OCI-LY3 (cell line): Measurements from ENCODE around the gene LRRC4C.

Experiments used
- H2AFZ ChIP-seq: fragments of 200-600, 300-600 bp; shearing (Covaris generic); 2 replicates; pipeline ENCODE4 v1.6.0; 2014; ENCODE audit warnings: antibody characterized with exemption, low read depth, low read length
- H3K27ac ChIP-seq: fragments of 200-600, 300-600 bp; sonication (generic); 2 replicates; pipeline ENCODE4 v1.5.1; 2014; ENCODE audit warnings: mild to moderate bottlenecking, low read length, moderate library complexity, mixed read lengths
- H3K27me3 ChIP-seq: fragments of 200-600, 300-600 bp; sonication (generic); 2 replicates; pipeline ENCODE4 v1.6.1; 2014; ENCODE audit warnings: low read depth, low read length, mixed read lengths
- H3K36me3 ChIP-seq: fragments of 200-600, 300-600 bp; sonication (generic); replicated peaks from 2 replicates; pipeline ENCODE3; 2014; ENCODE audit warnings: low read depth, low read length, mixed read lengths
- H3K4me1 ChIP-seq: fragments of 300-600, 200-600 bp; sonication (generic); 2 replicates; pipeline ENCODE4 v1.6.1; 2014; ENCODE audit warnings: low read length, mixed read lengths
- H3K4me2 ChIP-seq: fragments of 200-600, 300-600 bp; sonication (generic); 2 replicates; pipeline ENCODE4 v1.6.1; 2014; ENCODE audit warnings: low read length, mixed read lengths
- H3K4me3 ChIP-seq: fragments of 300-600, 200-600 bp; sonication (generic); 2 replicates; pipeline ENCODE4 v1.5.1; 2014; ENCODE audit warnings: antibody characterized with exemption, mild to moderate bottlenecking, low read length, moderate library complexity
- H3K79me2 ChIP-seq: fragments of 300-600, 200-600 bp; shearing (Covaris generic); 2 replicates; pipeline ENCODE4 v1.6.1; 2014; ENCODE audit warnings: mild to moderate bottlenecking, low read length, mixed read lengths
- H3K9ac ChIP-seq: fragments of 300-600, 200-600 bp; shearing (Covaris generic); 2 replicates; pipeline ENCODE4 v1.6.0; 2014; ENCODE audit warnings: mild to moderate bottlenecking, low read length, moderate library complexity
- H3K9me3 ChIP-seq: fragments of 200-600, 300-600 bp; shearing (Covaris generic); 2 replicates; pipeline ENCODE4 v1.6.1; 2014; ENCODE audit warnings: low read length, mixed read lengths; ENCODE audit not compliant: insufficient read depth
- H4K20me1 ChIP-seq: fragments of 200-600, 300-600 bp; sonication (generic); 2 replicates; pipeline ENCODE4 v1.6.1; 2016; ENCODE audit warnings: low read length, mixed read lengths; ENCODE audit not compliant: insufficient read depth
- CTCF ChIP-seq: fragments of 200-600, 300-600 bp; sonication (generic); IDR thresholded peaks from 2 replicates; pipeline ENCODE4 v1.5.1; 2014; ENCODE audit warnings: antibody characterized with exemption, low read length, low read depth
- EZH2phosphoT487 ChIP-seq: fragments of 200-600 bp; shearing (Covaris generic); IDR thresholded peaks from 2 replicates; pipeline ENCODE4 v1.6.1; 2018; ENCODE audit warnings: antibody characterized with exemption, mixed run types, low read depth

The LRRC4C gene

GRCh38 chr11:40642284-40642683 is 817.2 kb downstream of the LRRC4C start:
- H3K9ac ChIP-seq: no peak overlapping the region
- H3K9me3 ChIP-seq: no peaks in the 10 kb centered on the region
- H3K36me3 ChIP-seq: no peaks in the 10 kb centered on the region
- H4K20me1 ChIP-seq: no peaks in the 10 kb centered on the region
- peaks cover 20% of the 10 kb centered on the region for H3K4me1 ChIP-seq
- H3K27me3 ChIP-seq: peaks cover 27% of the 10 kb centered on the region
- H3K4me2 ChIP-seq: no peak overlapping the region
- no peak for TF ChIP-seq CTCF
- no peak for TF ChIP-seq EZH2phosphoT487
- H3K27ac ChIP-seq: no peak overlapping the region
- no peak overlapping the region for H3K4me3 ChIP-seq
- no peaks in the 10 kb centered on the region for H3K79me2 ChIP-seq
- H2AFZ ChIP-seq: no peak overlapping the region

- Histone ChIP-seq H3K27me3 (no peaks in the 10 kb centered on the region), H2AFZ (no peak overlapping the region), H3K4me3 (no peak overlapping the region), H3K4me2 (no peak overlapping the region), H3K9me3 (no peaks in the 10 kb centered on the region), H3K36me3 (no peaks in the 10 kb centered on the region), H4K20me1 (no peaks in the 10 kb centered on the region), H3K79me2 (no peaks in the 10 kb centered on the region), H3K9ac (no peak overlapping the region), H3K27ac (no peak overlapping the region), H3K4me1 (no peaks in the 10 kb centered on the region)
- TF ChIP-seq EZH2phosphoT487 (no peak), CTCF (no peak)
Measured at GRCh38 chr11:40619654-40620053, 839.8 kb downstream of the LRRC4C start.

- Histone ChIP-seq H3K27me3 (no peaks in the 10 kb centered on the region), H3K9ac (no peak overlapping the region), H3K27ac (no peak overlapping the region), H3K79me2 (no peaks in the 10 kb centered on the region), H3K4me2 (no peak overlapping the region), H3K4me1 (no peaks in the 10 kb centered on the region), H3K36me3 (no peaks in the 10 kb centered on the region), H4K20me1 (no peaks in the 10 kb centered on the region), H3K4me3 (no peak overlapping the region), H3K9me3 (no peaks in the 10 kb centered on the region), H2AFZ (no peak overlapping the region)
- no peak for TF ChIP-seq EZH2phosphoT487
- TF ChIP-seq CTCF: no peak
Measured at GRCh38 chr11:40606800-40607199, 852.7 kb downstream of the LRRC4C start.

GRCh38 chr11:40602866-40603552 is 856.4 kb downstream of the LRRC4C start:
- Histone ChIP-seq H3K4me2 (no peak overlapping the region), H3K9me3 (no peaks in the 10 kb centered on the region), H3K36me3 (no peaks in the 10 kb centered on the region), H3K4me1 (no peaks in the 10 kb centered on the region), H3K9ac (no peak overlapping the region), H4K20me1 (no peaks in the 10 kb centered on the region), H2AFZ (no peak overlapping the region), H3K79me2 (no peaks in the 10 kb centered on the region), H3K27me3 (no peaks in the 10 kb centered on the region), H3K4me3 (no peak overlapping the region), H3K27ac (no peak overlapping the region)
- TF ChIP-seq EZH2phosphoT487 (no peak), CTCF (no peak)
